ENCODE data around the gene WNT8A.

DNA sequence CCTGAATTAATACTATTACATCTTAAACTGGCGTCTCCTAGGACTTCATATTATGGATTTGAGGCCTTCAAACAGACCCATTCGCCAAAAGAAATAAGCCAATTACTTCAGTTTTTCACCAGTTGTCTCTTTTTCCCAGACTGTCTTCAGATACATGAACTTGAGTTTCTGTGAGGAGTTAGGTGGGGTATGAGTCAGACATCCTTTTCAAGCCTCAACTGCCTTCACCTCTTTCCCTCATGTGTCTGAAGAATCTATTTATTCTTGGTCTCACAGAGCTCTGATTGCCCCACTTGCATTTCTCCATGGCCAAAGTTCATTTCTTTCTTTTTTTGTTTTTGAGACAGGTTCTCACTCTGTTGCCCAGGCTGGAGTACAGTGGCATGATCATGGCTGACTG is 12.5 kb downstream of the WNT8A start:
- TF ChIP-seq, protein P1, sequence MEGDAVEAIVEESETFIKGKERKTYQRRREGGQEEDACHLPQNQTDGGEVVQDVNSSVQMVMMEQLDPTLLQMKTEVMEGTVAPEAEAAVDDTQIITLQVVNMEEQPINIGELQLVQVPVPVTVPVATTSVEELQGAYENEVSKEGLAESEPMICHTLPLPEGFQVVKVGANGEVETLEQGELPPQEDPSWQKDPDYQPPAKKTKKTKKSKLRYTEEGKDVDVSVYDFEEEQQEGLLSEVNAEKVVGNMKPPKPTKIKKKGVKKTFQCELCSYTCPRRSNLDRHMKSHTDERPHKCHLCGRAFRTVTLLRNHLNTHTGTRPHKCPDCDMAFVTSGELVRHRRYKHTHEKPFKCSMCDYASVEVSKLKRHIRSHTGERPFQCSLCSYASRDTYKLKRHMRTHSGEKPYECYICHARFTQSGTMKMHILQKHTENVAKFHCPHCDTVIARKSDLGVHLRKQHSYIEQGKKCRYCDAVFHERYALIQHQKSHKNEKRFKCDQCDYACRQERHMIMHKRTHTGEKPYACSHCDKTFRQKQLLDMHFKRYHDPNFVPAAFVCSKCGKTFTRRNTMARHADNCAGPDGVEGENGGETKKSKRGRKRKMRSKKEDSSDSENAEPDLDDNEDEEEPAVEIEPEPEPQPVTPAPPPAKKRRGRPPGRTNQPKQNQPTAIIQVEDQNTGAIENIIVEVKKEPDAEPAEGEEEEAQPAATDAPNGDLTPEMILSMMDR (IDR thresholded peaks at IDR 0.05; ENCODE audit: control extremely low read depth in 1 of 3, insufficient read depth in 1 of 3, low read depth in 1 of 3, low read length in 3 of 3), result no peak
- no peak for TF ChIP-seq POU5F1 (IDR thresholded peaks at IDR 0.05; ENCODE audit: low read depth, low read length)
- TF ChIP-seq, protein P2, sequence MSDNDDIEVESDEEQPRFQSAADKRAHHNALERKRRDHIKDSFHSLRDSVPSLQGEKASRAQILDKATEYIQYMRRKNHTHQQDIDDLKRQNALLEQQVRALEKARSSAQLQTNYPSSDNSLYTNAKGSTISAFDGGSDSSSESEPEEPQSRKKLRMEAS (IDR thresholded peaks at IDR 0.05), result no peak
- no peak for TF ChIP-seq EZH2 (IDR thresholded peaks at IDR 0.05; ENCODE audit: low read depth, low read length, severe bottlenecking)
- no peak for TF ChIP-seq EP300 (IDR thresholded peaks at IDR 0.05; ENCODE audit: borderline replicate concordance in 1 of 2, low read depth in 2 of 2, low read length in 2 of 2)
- TF ChIP-seq RNF2 (IDR thresholded peaks at IDR 0.05; ENCODE audit: borderline replicate concordance, low read depth, low read length, missing control alignments, poor library complexity, severe bottlenecking), result no peak
- no peak for TF ChIP-seq CREB1 (IDR thresholded peaks at IDR 0.05)
- no peak for TF ChIP-seq POLR2A (IDR thresholded peaks at IDR 0.05; ENCODE audit: control extremely low read depth in 1 of 2, low read depth in 2 of 2, low read length in 2 of 2)
- TF ChIP-seq RFX5 (IDR thresholded peaks at IDR 0.05; ENCODE audit: borderline replicate concordance, low read depth, low read length), result no peak
- TF ChIP-seq NRF1 (IDR thresholded peaks at IDR 0.05; ENCODE audit: low read depth, low read length), result no peak
- TF ChIP-seq KDM5A (IDR thresholded peaks at IDR 0.05; ENCODE audit: low read length), result no peak
- TF ChIP-seq POLR2AphosphoS5 (IDR thresholded peaks at IDR 0.05; ENCODE audit: low read depth, low read length), result no peak
- no peak for TF ChIP-seq ZNF274 (IDR thresholded peaks at IDR 0.05; ENCODE audit: borderline replicate concordance, extremely low read depth, low read length)
- TF ChIP-seq SRF (IDR thresholded peaks at IDR 0.05; ENCODE audit: low read depth, low read length), result no peak
